ENCODE measurements around the gene KANSL2.
"Not testable (repeated sequence)": the region's sequence is repeated elsewhere in the genome, so short reads cannot be mapped to it uniquely, and the experiment has no call there.

DNA sequence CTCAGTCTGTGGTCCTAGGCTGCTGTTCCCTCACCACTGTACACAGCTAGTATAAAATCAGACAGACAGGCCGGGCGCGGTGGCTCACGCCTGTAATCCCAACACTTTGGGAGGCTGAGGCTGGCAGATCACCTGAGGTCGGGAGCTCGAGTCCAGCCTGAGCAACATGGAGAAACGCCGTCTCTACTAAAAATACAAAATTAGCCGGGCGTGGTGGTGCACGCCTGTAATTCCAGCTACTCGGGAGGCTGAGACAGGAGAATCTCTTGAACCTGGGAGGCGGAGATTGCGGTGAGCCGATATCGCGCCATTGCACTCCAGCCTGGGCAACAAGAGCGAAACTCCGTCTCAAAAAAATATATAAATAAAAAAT lies 481 bp upstream of the KANSL2 start:
- TF ChIP-seq CTCF (IDR thresholded peaks at IDR 0.05); POLR2AphosphoS5 (IDR thresholded peaks at IDR 0.05; ENCODE audit: insufficient read depth in 1 of 2, low read depth in 1 of 2): not testable (repeated sequence)
